Caco-2 (cell line): ENCODE data around the gene PIGS. TPM values are rescaled to one million over a fixed set of nuclear protein-coding genes. Genes with fewer than 3 reads are reported as not detected.

Experiments
- BruUV-seq: library from RNA; stranded (reverse); fragments of 400-500 nt; replicated peaks from 2 replicates; lab custom pipeline; 2021; lab: Mats Ljungman, UMichigan
- CTCF ChIA-PET: fragments of 300-600 bp; sonication (Branson Sonifier 250); formaldehyde crosslinking; loops from one replicate; lab custom pipeline; 2022; ENCODE audit warnings: antibody characterized with exemption; lab: Charles Lee
- POLR2A ChIA-PET: fragments of 300-600 bp; sonication (Branson Sonifier 250); formaldehyde crosslinking; loops from one replicate; lab custom pipeline; 2022; ENCODE audit warnings: antibody characterized with exemption; lab: Charles Lee
- DNase-seq, 2 experiments: peaks; one replicate each; pipeline versions ENCODE4 v3.0.0 to v3.0.0-alpha.2; 2020 to 2022
- H3K27me3 ChIP-seq: replicated peaks from 2 replicates; pipeline ENCODE4 v1.6.0; 2011; ENCODE audit warnings: low read length; ENCODE audit not compliant: control insufficient read depth, insufficient read depth
- H3K36me3 ChIP-seq: 2 replicates; pipeline ENCODE4 v1.5.1; 2011; ENCODE audit warnings: low read length; ENCODE audit not compliant: control insufficient read depth, insufficient read depth
- H3K4me1 ChIP-seq: fragments of 250-450 bp; sonication (Bioruptor Pico); 2 replicates; pipeline ENCODE4 v1.5.1; 2020; ENCODE audit warnings: mild to moderate bottlenecking
- H3K4me3 ChIP-seq: 2 replicates; pipeline ENCODE4 v1.5.1; 2011; ENCODE audit warnings: low read depth, mild to moderate bottlenecking, control low read depth, low read length
- H3K9me3 ChIP-seq: fragments of 250-450 bp; sonication (Bioruptor Pico); 2 replicates; pipeline ENCODE4 v1.5.1; 2020; ENCODE audit warnings: mild to moderate bottlenecking, moderate library complexity
- H3K27ac Mint-ChIP-seq: one replicate; pipeline ENCODE4 v1.8.0; 2022; ENCODE audit warnings: mixed read lengths; ENCODE audit not compliant: unreplicated experiment
- H3K27me3 Mint-ChIP-seq: one replicate; pipeline ENCODE4 v1.8.0; 2022; ENCODE audit warnings: mixed read lengths; ENCODE audit not compliant: insufficient read depth, unreplicated experiment
- H3K36me3 Mint-ChIP-seq: one replicate; pipeline ENCODE4 v1.8.0; 2022; ENCODE audit warnings: mild to moderate bottlenecking, mixed read lengths; ENCODE audit not compliant: insufficient read depth, unreplicated experiment
- H3K4me1 Mint-ChIP-seq: one replicate; pipeline ENCODE4 v1.8.0; 2022; ENCODE audit warnings: low read depth, mixed read lengths; ENCODE audit not compliant: unreplicated experiment
- H3K4me3 Mint-ChIP-seq: one replicate; pipeline ENCODE4 v1.8.0; 2022; ENCODE audit warnings: mild to moderate bottlenecking, moderate library complexity, mixed read lengths; ENCODE audit not compliant: unreplicated experiment
- H3K9me3 Mint-ChIP-seq: one replicate; pipeline ENCODE4 v1.8.0; 2022; ENCODE audit warnings: mixed read lengths; ENCODE audit not compliant: unreplicated experiment
- CTCF ChIP-seq, 2 experiments: fragments of 200-600 bp in 1 of 2; IDR thresholded peaks; 1 replicate in 1 of 2; 2 replicates in 1 of 2; pipeline versions ENCODE4 v1.5.1 to v1.8.0; 2011 to 2022; ENCODE audit warnings: antibody characterized with exemption in 1 of 2, control low read depth in 1 of 2, inconsistent platforms in 1 of 2, low read depth in 1 of 2, low read length in 1 of 2, mild to moderate bottlenecking in 1 of 2, moderate library complexity in 1 of 2; ENCODE audit not compliant: insufficient read depth in 1 of 2, severe bottlenecking in 1 of 2, unreplicated experiment in 1 of 2
- intact Hi-C: fragments of 100-400 bp; cut with micrococcal nuclease; formaldehyde crosslinking; loops from one replicate; pipeline ENCODE4 v1.10.0; 2022; ENCODE audit not compliant: unreplicated experiment
- total RNA-seq: library from RNA; stranded (reverse); gene quantifications from 2 replicates; pipeline ENCODE4 v1.2.3, GENCODE V29; 2022

PIGS gene
- total RNA-seq, 1 experiment from 2014 or later: 99.6 TPM

GRCh38 chr17:28584434-28584833 is 13.1 kb upstream of the PIGS start:
- Histone ChIP-seq H3K9me3 (no peaks in the 10 kb centered on the region), H3K27me3 (no peaks in the 10 kb centered on the region), H3K36me3 (peaks cover 14% of the 10 kb centered on the region), H3K4me1 (no peaks in the 10 kb centered on the region), H3K4me3 (no peak overlapping the region)
- intact Hi-C loops: no loop called here
- no peak for TF ChIP-seq CTCF (IDR thresholded peaks at IDR 0.05; ENCODE audit: insufficient read depth in 1 of 2, low read depth in 1 of 2, low read length in 1 of 2, severe bottlenecking in 1 of 2, unreplicated experiment in 1 of 2)
- Mint-ChIP-seq H3K27me3 (no peaks in the 10 kb centered on the region), H3K9me3 (no peaks in the 10 kb centered on the region), H3K4me1 (peaks cover 6% of the 10 kb centered on the region), H3K4me3 (no peak overlapping the region), H3K27ac (no peak overlapping the region), H3K36me3 (peaks cover 37% of the 10 kb centered on the region)
- CTCF ChIA-PET: no interaction called here
- BruUV-seq: no TSS peak
- POLR2A ChIA-PET: interaction anchor here (1.2 kb wide), 1 partner anchor 15 kb away, joined by 3 read pairs; no protein-coding TSS in a partner anchor
- DNase-seq: no peak

- Histone ChIP-seq H3K4me3 (no peak overlapping the region), H3K4me1 (no peaks in the 10 kb centered on the region), H3K27me3 (no peaks in the 10 kb centered on the region), H3K36me3 (peaks cover 14% of the 10 kb centered on the region), H3K9me3 (no peaks in the 10 kb centered on the region)
- BruUV-seq: no TSS peak
- peaks cover 6% of the 10 kb centered on the region for H3K4me1 Mint-ChIP-seq
- no peak overlapping the region for H3K27ac Mint-ChIP-seq
- no peak for TF ChIP-seq CTCF (IDR thresholded peaks at IDR 0.05; ENCODE audit: insufficient read depth in 1 of 2, low read depth in 1 of 2, low read length in 1 of 2, severe bottlenecking in 1 of 2, unreplicated experiment in 1 of 2)
- H3K27me3 Mint-ChIP-seq: no peaks in the 10 kb centered on the region
- no peaks in the 10 kb centered on the region for H3K9me3 Mint-ChIP-seq
- CTCF ChIA-PET: interaction anchor here (0.7 kb wide), 1 partner anchor 88 kb away, joined by 3 read pairs; no protein-coding TSS in a partner anchor
- POLR2A ChIA-PET: no interaction called here
- H3K36me3 Mint-ChIP-seq: peaks cover 28% of the 10 kb centered on the region
- intact Hi-C loops: no loop called here
- DNase-seq: no peak
- H3K4me3 Mint-ChIP-seq: no peak overlapping the region
Measured at GRCh38 chr17:28582513-28582912, 11.2 kb upstream of the PIGS start.

- ChIA-PET CTCF (no interaction called here), POLR2A (no interaction called here)
- Histone ChIP-seq H3K27me3 (no peaks in the 10 kb centered on the region), H3K4me1 (peaks cover 11% of the 10 kb centered on the region), H3K9me3 (no peaks in the 10 kb centered on the region), H3K4me3 (no peak overlapping the region), H3K36me3 (peaks cover 14% of the 10 kb centered on the region)
- Mint-ChIP-seq H3K9me3 (no peaks in the 10 kb centered on the region), H3K4me1 (peaks cover 11% of the 10 kb centered on the region), H3K27ac (no peak overlapping the region), H3K4me3 (no peak overlapping the region), H3K36me3 (peaks cover 20% of the 10 kb centered on the region), H3K27me3 (no peaks in the 10 kb centered on the region)
- TF ChIP-seq CTCF (IDR thresholded peaks at IDR 0.05; ENCODE audit: insufficient read depth in 1 of 2, low read depth in 1 of 2, low read length in 1 of 2, severe bottlenecking in 1 of 2, unreplicated experiment in 1 of 2): no peak
- BruUV-seq: no TSS peak
- DNase-seq: no peak
- intact Hi-C loops: no loop called here
Measured at GRCh38 chr17:28580959-28581358, 9.6 kb upstream of the PIGS start.
